ENCODE results near the gene C1orf210. TPM values are rescaled to one million over a fixed set of nuclear protein-coding genes. Genes with fewer than 3 reads are reported as not detected.

C1orf210 gene
- total RNA-seq, 1 donor from 2014 or later: not detected

- peak; percentile 49 for DNase-seq
- ATAC-seq (ENCODE audit: poor library complexity): peak; percentile 52
- intact Hi-C loops (cut with DNase I): no loop called here
Observed at GRCh38 chr1:43300378-43301094, 15.2 kb upstream of the C1orf210 start, which contains the start of gene TIE1. Gene TIE1, plus strand, starts transcription at chr1:43300982. Its CDS starts 90 bp downstream, at chr1:43301072.

- intact Hi-C loops (cut with DNase I): no loop called here
- ATAC-seq (ENCODE audit: poor library complexity): no peak
Observed at GRCh38 chr1:43299101-43299500, 13.7 kb upstream of the C1orf210 start.

GRCh38 chr1:43298055-43298454 is 12.7 kb upstream of the C1orf210 start:
- intact Hi-C loops (cut with DNase I): no loop called here
- ATAC-seq (ENCODE audit: poor library complexity) (no peak), DNase-seq (no peak)

More at GRCh38 chr1:43299101-43299500, 13.7 kb upstream of the C1orf210 start:
- no peak for DNase-seq

GRCh38 chr1:43296207-43296606 is 10.8 kb upstream of the C1orf210 start:
- DNase-seq (no peak), ATAC-seq (ENCODE audit: poor library complexity) (no peak)
- intact Hi-C loops (cut with DNase I): no loop called here

DNA sequence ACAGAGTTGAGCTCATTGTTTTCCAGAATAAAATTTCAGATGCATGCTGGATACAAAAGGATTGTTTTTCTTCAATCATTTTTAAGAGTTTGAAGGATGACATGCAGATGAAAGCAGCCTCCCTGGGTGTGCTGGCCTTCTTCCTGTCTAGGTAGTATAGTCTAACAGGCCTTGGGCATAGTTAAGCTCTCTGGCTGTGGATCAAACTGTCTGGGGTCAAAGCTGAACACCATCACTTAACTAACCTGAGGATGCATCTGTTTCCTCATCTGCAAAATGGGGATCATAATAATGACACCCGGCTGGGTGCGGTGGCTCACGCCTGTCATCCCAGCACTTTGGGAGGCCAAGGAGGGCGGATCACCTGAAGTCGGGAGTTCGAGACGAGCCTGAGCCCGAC is 9.4 kb upstream of the C1orf210 start:
- DNase-seq: peak; percentile 25
- ATAC-seq (ENCODE audit: poor library complexity): no peak
- intact Hi-C loops (cut with DNase I): no loop called here

- ATAC-seq (ENCODE audit: poor library complexity) (peak; percentile 32), DNase-seq (peak; percentile 30)
- intact Hi-C loops (cut with DNase I): no loop called here
Observed at GRCh38 chr1:43293896-43294760, 8.7 kb upstream of the C1orf210 start.

DNA sequence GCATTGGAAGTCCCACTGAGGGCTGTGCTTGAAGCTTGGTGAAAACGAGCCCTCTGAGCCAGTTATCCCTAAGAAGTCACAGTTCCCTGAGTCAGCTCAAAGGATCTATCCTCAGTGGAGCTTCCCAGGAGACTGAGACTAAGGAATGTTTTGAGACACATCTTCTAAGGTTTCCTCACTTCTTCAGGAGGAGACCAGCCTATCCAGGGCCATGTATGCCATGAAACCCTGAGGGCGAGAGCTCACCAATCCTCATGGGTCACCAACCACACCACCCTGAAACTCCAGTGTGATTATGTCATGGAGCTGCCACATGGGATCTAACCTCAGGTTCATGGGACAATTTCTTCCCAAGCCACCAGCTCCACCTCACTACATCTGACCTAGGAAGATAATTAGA is 7.8 kb upstream of the C1orf210 start:
- ATAC-seq (ENCODE audit: poor library complexity): no peak
- intact Hi-C loops (cut with DNase I): no loop called here
- no peak for DNase-seq

- no peak for ATAC-seq (ENCODE audit: poor library complexity)
- intact Hi-C loops (cut with DNase I): no loop called here
Observed at GRCh38 chr1:43292679-43293078, 7.3 kb upstream of the C1orf210 start.

GRCh38 chr1:43292216-43292615 is 6.8 kb upstream of the C1orf210 start:
- DNase-seq (no peak), ATAC-seq (ENCODE audit: poor library complexity) (no peak)
- intact Hi-C loops (cut with DNase I): no loop called here

More at GRCh38 chr1:43292679-43293078, 7.3 kb upstream of the C1orf210 start:
- peak; percentile 1 for DNase-seq

DNA sequence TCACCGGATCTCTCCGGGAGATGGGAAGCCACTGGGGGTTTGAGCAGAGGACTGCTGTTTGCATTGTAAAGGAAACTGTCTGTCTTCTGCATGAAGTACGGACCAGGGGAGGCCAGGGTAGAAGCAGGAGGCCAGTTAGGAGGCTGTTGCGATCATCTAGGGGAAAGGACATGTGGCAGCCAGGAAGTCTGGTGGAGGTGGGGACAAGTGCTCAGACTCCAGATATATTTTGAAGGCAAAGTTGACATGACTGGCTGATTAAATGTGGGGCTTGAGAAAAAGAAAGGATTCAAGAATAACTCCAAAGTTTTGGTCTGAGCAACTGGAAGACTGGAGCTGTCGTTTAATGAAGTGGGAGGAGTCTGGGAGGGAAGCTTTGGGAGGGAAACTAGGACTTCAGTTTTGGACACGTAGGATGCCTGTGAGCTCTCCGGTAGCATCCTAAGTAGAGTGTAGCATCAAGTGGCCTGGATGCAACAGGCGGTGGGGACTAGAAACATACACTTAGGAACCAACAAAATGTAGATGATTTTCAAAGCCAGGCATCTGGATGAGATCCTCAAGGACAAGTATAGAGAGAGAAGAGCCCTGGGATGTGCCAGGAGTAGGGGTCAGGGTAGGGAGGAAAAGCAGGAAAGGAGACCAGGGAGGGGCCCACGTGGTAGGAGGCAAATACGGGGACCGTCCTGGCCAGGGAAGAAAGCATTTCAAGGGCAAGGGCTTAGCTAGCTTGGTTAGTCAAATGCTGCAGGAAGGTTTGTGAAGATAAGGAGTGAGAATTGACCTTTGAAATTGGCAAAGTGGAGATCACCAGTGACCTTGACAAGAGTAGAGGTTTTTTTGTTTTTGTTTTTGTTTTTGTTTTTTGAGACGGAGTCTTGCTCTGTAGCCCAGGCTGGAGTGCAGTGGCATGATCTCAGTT is 3.7 kb upstream of the C1orf210 start:
- ATAC-seq (ENCODE audit: poor library complexity) (no peak), DNase-seq (peak; percentile 4)
- intact Hi-C loops (cut with DNase I): no loop called here

DNA sequence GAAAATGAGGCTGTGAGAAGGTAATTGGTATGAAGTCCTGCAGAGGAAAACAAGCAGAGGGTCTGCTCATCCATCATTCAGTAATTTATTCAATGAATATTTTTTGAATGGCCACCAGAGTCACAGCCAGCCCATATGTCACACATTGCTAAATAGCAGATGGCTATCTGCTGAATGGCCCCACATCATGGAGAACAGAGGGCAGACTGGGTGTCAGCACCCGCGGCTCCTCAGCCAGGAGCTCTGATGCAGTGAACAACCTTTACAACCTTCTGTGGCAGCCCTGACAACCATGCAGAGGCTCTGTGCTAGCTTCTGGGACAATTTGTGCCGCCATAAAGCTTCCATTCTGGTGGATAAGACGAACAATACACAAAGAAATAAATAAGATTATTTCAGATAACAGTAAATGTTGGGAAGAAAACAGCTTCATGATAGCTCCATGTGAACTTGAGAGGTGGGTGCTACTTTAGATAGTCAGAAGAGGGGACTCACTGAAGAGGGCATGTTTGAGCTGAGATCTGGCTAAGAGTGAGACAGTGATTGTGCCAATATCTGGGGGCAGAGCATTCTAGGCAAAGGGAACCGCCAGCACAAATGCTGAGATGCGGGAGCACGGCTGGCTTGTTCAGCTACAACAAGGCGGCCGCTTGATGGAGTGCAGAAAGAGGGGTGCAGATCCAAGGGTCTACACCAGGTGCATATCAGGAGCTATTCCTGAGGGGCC is 2.8 kb upstream of the C1orf210 start:
- ATAC-seq (ENCODE audit: poor library complexity) (no peak), DNase-seq (no peak)
- intact Hi-C loops (cut with DNase I): no loop called here

GRCh38 chr1:43286533-43286932 is 1.2 kb upstream of the C1orf210 start:
- no peak for DNase-seq
- no peak for ATAC-seq (ENCODE audit: poor library complexity)
- intact Hi-C loops (cut with DNase I): no loop called here

DNA sequence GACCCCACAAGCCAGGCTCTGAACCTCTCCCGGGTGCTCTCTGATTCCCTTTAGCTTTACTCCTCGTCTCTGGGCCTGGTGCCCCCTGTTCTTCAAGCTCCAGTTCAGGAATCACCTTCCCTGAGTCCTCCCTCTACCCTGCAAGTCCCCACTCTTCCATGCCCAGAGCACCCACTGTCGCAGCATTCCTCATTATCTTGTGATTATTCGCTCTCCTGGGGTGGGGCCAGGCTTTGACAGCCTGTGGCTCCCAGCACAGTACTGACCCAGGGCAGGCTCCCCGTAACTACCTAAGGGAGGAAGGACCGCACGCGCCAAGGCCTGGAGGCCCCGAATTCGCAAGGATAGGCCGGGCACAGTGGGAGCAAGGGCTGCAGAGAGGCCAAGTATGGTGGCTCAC is 734 bp upstream of the C1orf210 start:
- ATAC-seq (ENCODE audit: poor library complexity): no peak
- intact Hi-C loops (cut with DNase I): no loop called here

GRCh38 chr1:43284546-43285110 is 753 bp downstream of the C1orf210 start:
- DNase-seq (no peak), ATAC-seq (ENCODE audit: poor library complexity) (no peak)
- intact Hi-C loops (cut with DNase I): no loop called here

More for the DNA sequence above, 734 bp upstream of the C1orf210 start:
- DNase-seq: no peak

DNA sequence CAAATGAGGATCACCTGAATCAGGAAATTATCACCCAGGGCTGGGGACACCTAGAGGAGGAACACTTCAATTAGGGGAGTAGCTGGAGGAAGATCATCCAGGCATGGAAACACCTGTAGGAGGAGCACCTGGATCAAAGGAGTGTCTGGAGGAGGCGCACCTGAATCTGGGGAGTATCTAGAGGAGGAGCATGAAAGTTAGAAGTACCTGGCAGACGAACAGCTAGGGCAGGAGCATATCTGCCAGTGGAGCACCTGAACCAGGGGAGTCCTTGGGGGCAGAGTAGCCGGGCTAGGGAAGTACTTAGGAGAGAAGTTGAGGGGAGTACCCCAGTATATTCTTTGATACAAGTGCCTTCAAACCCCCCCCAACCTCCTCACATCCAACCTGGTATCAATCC is 1.3 kb downstream of the C1orf210 start:
- intact Hi-C loops (cut with DNase I): no loop called here
- DNase-seq (no peak), ATAC-seq (ENCODE audit: poor library complexity) (no peak)

DNA sequence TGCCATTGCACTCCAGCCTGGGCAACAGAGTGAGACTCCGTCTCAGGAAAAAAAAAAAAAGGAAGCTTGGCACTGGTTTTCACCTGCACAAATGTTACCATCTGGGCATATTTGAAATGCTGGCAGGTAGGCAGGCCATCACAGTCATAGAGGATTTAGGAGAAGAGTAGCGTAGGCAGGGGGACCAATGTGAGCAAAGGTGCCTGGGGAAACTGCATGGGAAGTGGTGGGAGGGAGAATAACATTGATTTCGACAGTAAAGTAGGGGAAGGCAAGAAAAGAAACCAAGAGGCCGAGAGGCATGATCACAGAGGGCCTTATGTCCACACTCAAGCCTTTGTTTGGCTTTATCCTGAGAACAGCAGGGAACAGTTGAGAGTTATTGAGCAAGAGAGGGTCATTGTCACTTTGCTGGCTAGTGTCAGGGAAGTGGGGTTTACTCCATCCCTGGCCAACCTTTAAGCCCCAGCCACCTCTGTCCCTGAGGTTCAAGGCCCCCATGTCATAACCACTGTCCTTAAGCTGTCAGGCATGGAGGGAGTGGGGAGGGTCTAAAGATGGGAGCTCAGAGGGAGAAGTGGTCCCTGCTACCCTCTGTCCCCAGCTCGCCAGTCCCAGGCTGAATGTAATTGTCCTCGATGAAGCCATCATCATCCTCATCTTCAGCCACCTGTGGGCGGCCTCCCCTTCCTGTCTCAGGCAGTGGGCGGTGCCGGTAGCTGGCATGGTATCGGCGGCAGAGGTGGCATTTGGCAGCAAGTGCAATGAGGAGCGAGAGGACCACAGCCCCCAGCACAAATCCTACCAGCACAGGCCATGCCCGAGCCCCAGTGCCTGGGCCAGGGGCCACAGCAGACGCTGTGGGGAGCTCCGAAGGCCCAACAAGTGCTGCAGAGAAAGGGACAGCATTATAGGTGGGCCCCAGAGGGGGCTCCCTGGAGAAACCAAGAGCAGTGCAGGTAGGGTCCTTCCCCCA is 2.9 kb downstream of the C1orf210 start:
- DNase-seq: no peak
- intact Hi-C loops (cut with DNase I): no loop called here
- ATAC-seq (ENCODE audit: poor library complexity): no peak

- ATAC-seq (ENCODE audit: poor library complexity): no peak
- no peak for DNase-seq
- intact Hi-C loops (cut with DNase I): no loop called here
Observed at GRCh38 chr1:43280692-43281091, 4.7 kb downstream of the C1orf210 start.

Data from Right ventricle myocardium superior (tissue), 1 donor.